B cell (primary cell): ENCODE measurements around the gene PTPRO. TPM values are rescaled to one million over a fixed set of nuclear protein-coding genes. Genes with fewer than 3 reads are reported as not detected.

Experiments used
- ATAC-seq: fragments of 200-7000 bp; cut with Tn5 transposase; one replicate; pipeline ENCODE4 v1.10.0; 2021; ENCODE audit warnings: low read depth, mild to moderate bottlenecking, moderate number of reproducible peaks, moderate library complexity
- CTCF ChIA-PET: fragments of 350-600 bp; sonication (Branson Sonifier 250); formaldehyde crosslinking; loops from one replicate; lab custom pipeline; 2021; ENCODE audit warnings: antibody characterized with exemption, inconsistent platforms; lab: Charles Lee
- POLR2A ChIA-PET: fragments of 350-600 bp; sonication (Branson Sonifier 250); formaldehyde crosslinking; loops from one replicate; lab custom pipeline; 2021; ENCODE audit warnings: antibody characterized with exemption; lab: Charles Lee
- DNase-seq: peaks from one replicate; pipeline ENCODE4 v3.0.0; 2013
- H2AFZ ChIP-seq: 2 replicates; pipeline ENCODE4 v1.6.1; 2012; ENCODE audit warnings: mild to moderate bottlenecking, low read depth, low read length; ENCODE audit not compliant: insufficient read depth, poor library complexity, severe bottlenecking
- H3K27ac ChIP-seq, 2 donors: 1 replicate in 1 of 2; 2 replicates in 1 of 2; pipeline ENCODE4 v1.5.1; 2012 to 2013; ENCODE audit warnings: low read length in 2 of 2, mild to moderate bottlenecking in 2 of 2, moderate library complexity in 1 of 2
- H3K27me3 ChIP-seq, 4 experiments: fragments of 200-600 bp in 1 of 4; sonication (generic) in 1 of 4; replicated peaks in 1 of 4; 1 replicate in 2 of 4; 2 replicates in 2 of 4; pipeline versions ENCODE4 v1.6.1 to v1.7.0; 2013 to 2016; ENCODE audit warnings: low read length in 3 of 4, mild to moderate bottlenecking in 2 of 4, mixed read lengths in 1 of 4, moderate library complexity in 1 of 4; ENCODE audit not compliant: insufficient read depth in 4 of 4, control insufficient read depth in 3 of 4; ENCODE audit errors: control extremely low read depth in 1 of 4
- H3K36me3 ChIP-seq, 2 experiments: replicated peaks in 1 of 2; 1 replicate in 1 of 2; 2 replicates in 1 of 2; pipeline versions ENCODE4 v1.6.1 to v1.7.1; 2013; ENCODE audit warnings: low read length in 1 of 2; ENCODE audit not compliant: insufficient read depth in 2 of 2, control insufficient read depth in 1 of 2; ENCODE audit errors: control extremely low read depth in 1 of 2, extremely low read depth in 1 of 2
- H3K4me1 ChIP-seq, 2 donors: fragments of 200-600 bp in 1 of 2; sonication (generic) in 1 of 2; 1 replicate in 1 of 2; 2 replicates in 1 of 2; pipeline versions ENCODE4 v1.5.1 to v1.6.1; 2013 to 2017; ENCODE audit warnings: low read length in 2 of 2; ENCODE audit not compliant: control insufficient read depth in 2 of 2, insufficient read depth in 2 of 2
- H3K4me2 ChIP-seq: replicated peaks from 2 replicates; pipeline ENCODE3; 2012; ENCODE audit warnings: mild to moderate bottlenecking, low read depth, low read length; ENCODE audit not compliant: poor library complexity, severe bottlenecking
- H3K4me3 ChIP-seq, 5 experiments: fragments of 200-600 bp in 1 of 5; sonication (generic) in 1 of 5; 1 replicate in 3 of 5; 2 replicates in 2 of 5; pipeline versions ENCODE4 v1.5.1 to v1.7.0; 2011 to 2016; ENCODE audit warnings: low read length in 4 of 5, mild to moderate bottlenecking in 4 of 5, low read depth in 2 of 5, control low read depth in 1 of 5, moderate library complexity in 1 of 5; ENCODE audit not compliant: insufficient read depth in 1 of 5; ENCODE audit errors: control extremely low read depth in 1 of 5, extremely low read depth in 1 of 5
- H3K79me2 ChIP-seq: fragments of 200-600 bp; sonication (generic); one replicate; pipeline ENCODE4 v1.6.0; 2016; ENCODE audit warnings: low read length; ENCODE audit not compliant: control insufficient read depth, insufficient read depth
- H3K9ac ChIP-seq: fragments of 200-600 bp; sonication (generic); 2 replicates; pipeline ENCODE4 v1.6.1; 2017; ENCODE audit warnings: mild to moderate bottlenecking, low read length, moderate library complexity
- H3K9me3 ChIP-seq, 3 donors: one replicate each; pipeline versions ENCODE4 v1.6.1 to v1.7.1; 2013; ENCODE audit warnings: low read length in 2 of 3; ENCODE audit not compliant: control insufficient read depth in 2 of 3, insufficient read depth in 1 of 3; ENCODE audit errors: control extremely low read depth in 1 of 3
- H4K20me1 ChIP-seq: 2 replicates; pipeline ENCODE4 v1.6.0; 2012; ENCODE audit warnings: mild to moderate bottlenecking, low read length; ENCODE audit not compliant: insufficient read depth, control insufficient read depth, poor library complexity, severe bottlenecking
- H3K27ac Mint-ChIP-seq: one replicate; pipeline ENCODE4 v1.8.0; 2021; ENCODE audit warnings: mixed read lengths
- H3K27me3 Mint-ChIP-seq: one replicate; pipeline ENCODE4 v1.8.0; 2021; ENCODE audit warnings: mixed read lengths
- H3K4me1 Mint-ChIP-seq: one replicate; pipeline ENCODE4 v1.8.0; 2021; ENCODE audit warnings: mixed read lengths
- H3K4me3 Mint-ChIP-seq: one replicate; pipeline ENCODE4 v1.8.0; 2021; ENCODE audit warnings: mixed read lengths
- H3K9me3 Mint-ChIP-seq: one replicate; pipeline ENCODE4 v1.8.0; 2022; ENCODE audit warnings: mixed read lengths; ENCODE audit not compliant: insufficient read depth
- CTCF ChIP-seq: fragments of 200-600 bp; IDR thresholded peaks from one replicate; pipeline ENCODE4 v1.8.0; 2022; ENCODE audit warnings: antibody characterized with exemption, mild to moderate bottlenecking
- EZH2 ChIP-seq: IDR thresholded peaks from 2 replicates; pipeline ENCODE4 v1.6.1; 2012; ENCODE audit warnings: borderline replicate concordance, low read depth, mild to moderate bottlenecking, moderate library complexity, low read length; ENCODE audit not compliant: insufficient read depth, poor library complexity, severe bottlenecking
- WGBS: methylation state at CpG from one replicate; pipeline ENCODE4 v1.1.5; 2013; ENCODE audit warnings: missing lambda C conversion rate; ENCODE audit not compliant: insufficient coverage; 5-methylcytosine and 5-hydroxymethylcytosine counted together
- intact Hi-C: fragments of 100-400 bp; cut with micrococcal nuclease; formaldehyde crosslinking; loops from one replicate; pipeline ENCODE4 v1.10.0; 2022
- polyA plus RNA-seq: library from polyadenylated mRNA; depleted of rRNA; stranded (reverse); fragments of >200 nt; gene quantifications from 2 replicates; pipeline ENCODE4 v1.2.3, GENCODE V29; 2012
- total RNA-seq, 2 donors: library from RNA; stranded (reverse); fragments of 120-200 nt in 1 of 2; gene quantifications; 1 replicate in 1 of 2; 2 replicates in 1 of 2; pipeline versions ENCODE4 v1.2.3 to v1.2.4, GENCODE V29; 2013 to 2022

Gene PTPRO
- total and polyA plus RNA-seq, 2 donors (not counting 1 experiment from before 2014, with no cell fraction given), result 23.1 to 23.6 TPM

DNA sequence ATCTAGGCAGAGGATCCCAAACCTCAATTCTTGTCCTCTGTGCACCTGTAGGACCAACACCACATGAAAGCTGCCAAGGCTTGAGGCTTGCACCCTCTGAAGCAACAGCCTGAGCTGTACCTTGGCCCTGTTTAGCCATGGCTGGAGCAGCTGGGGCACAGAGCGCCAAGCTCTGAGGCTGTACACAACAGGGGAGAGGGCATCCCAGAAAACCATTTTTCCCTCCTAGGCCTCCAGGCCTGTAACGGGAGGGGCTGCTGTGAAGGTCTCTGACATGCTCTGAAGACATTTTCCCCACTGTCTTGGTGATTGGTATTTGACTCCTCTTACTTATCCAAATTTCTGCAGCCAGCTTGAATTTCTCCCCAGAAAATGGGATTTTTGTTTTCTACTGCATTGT, 22.4 kb upstream of the PTPRO start:
- peaks cover 0 to 8% (median 2%) of the 10 kb centered on the region in 3 donors for H3K9me3 ChIP-seq
- no peak overlapping the region for H3K4me2 ChIP-seq
- 71% methylated on average over 1 of the region's 2 CpGs for WGBS
- no peak overlapping the region for H2AFZ ChIP-seq
- H4K20me1 ChIP-seq, result no peaks in the 10 kb centered on the region
- no peak overlapping the region for H3K27ac ChIP-seq
- no peaks in the 10 kb centered on the region for H3K27me3 ChIP-seq
- intact Hi-C loops, result no loop called here
- H3K27me3 Mint-ChIP-seq, result peaks cover 11% of the 10 kb centered on the region
- no peak overlapping the region for H3K27ac Mint-ChIP-seq
- H3K9me3 Mint-ChIP-seq, result peaks cover 5% of the 10 kb centered on the region
- TF ChIP-seq CTCF (no peak), EZH2 (no peak)
- no peak overlapping the region for H3K4me3 Mint-ChIP-seq
- no peak overlapping the region for H3K9ac ChIP-seq
- ChIA-PET CTCF (no interaction called here), POLR2A (no interaction called here)
- H3K4me3 ChIP-seq, result no peak overlapping the region
- no peaks in the 10 kb centered on the region for H3K4me1 ChIP-seq
- no peak for DNase-seq
- ATAC-seq, result no peak
- no peaks in the 10 kb centered on the region for H3K36me3 ChIP-seq
- H3K4me1 Mint-ChIP-seq, result no peaks in the 10 kb centered on the region
- H3K79me2 ChIP-seq, result no peaks in the 10 kb centered on the region

DNA sequence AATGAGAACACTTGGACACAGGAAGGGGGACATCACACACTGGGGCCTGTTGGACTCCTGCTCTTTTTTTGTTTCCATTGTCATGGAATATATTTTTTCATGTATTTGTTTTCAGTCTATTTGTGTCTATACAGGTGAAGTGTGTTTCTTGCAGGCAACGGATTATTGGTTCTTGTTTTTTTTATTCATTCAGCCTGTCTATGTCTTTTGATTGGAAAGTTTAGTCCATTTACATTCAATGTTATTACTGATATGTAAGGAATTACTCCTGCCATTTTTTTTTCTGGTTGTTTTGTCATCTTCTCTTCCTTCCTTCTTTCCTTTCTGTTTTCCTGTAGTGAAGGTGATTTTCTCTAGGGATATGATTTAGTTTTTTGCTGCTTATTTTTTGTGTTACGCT, 18.0 kb upstream of the PTPRO start:
- intact Hi-C loops, result no loop called here
- no CpG with 5 or more reads among the region's 2 CpGs for WGBS
- Mint-ChIP-seq H3K4me3 (no peak overlapping the region), H3K27me3 (no peaks in the 10 kb centered on the region), H3K27ac (no peak overlapping the region), H3K4me1 (no peaks in the 10 kb centered on the region), H3K9me3 (peaks cover 5% of the 10 kb centered on the region)
- Histone ChIP-seq H3K4me2 (no peak overlapping the region), H2AFZ (no peak overlapping the region), H3K4me3 (no peak overlapping the region), H3K36me3 (no peaks in the 10 kb centered on the region), H3K27me3 (no peaks in the 10 kb centered on the region), H3K9me3 (peaks cover 0 to 12% (median 2%) of the 10 kb centered on the region in 3 donors), H4K20me1 (no peaks in the 10 kb centered on the region), H3K9ac (no peak overlapping the region), H3K79me2 (no peaks in the 10 kb centered on the region), H3K4me1 (no peaks in the 10 kb centered on the region), H3K27ac (no peak overlapping the region)
- ChIA-PET CTCF (no interaction called here), POLR2A (no interaction called here)
- no peak for TF ChIP-seq EZH2
- TF ChIP-seq CTCF, result no peak
- DNase-seq (no peak), ATAC-seq (no peak)
